Measurements from ENCODE around the gene ADIPOR1. TPM values are rescaled to one million over a fixed set of nuclear protein-coding genes. Genes with fewer than 3 reads are reported as not detected.
"Not testable (repeated sequence)": the region's sequence is repeated elsewhere in the genome, so short reads cannot be mapped to it uniquely, and the experiment has no call there.

ADIPOR1 gene
- total RNA-seq, 2 donors from 2014 or later, result 69.4 to 97.8 TPM

DNA sequence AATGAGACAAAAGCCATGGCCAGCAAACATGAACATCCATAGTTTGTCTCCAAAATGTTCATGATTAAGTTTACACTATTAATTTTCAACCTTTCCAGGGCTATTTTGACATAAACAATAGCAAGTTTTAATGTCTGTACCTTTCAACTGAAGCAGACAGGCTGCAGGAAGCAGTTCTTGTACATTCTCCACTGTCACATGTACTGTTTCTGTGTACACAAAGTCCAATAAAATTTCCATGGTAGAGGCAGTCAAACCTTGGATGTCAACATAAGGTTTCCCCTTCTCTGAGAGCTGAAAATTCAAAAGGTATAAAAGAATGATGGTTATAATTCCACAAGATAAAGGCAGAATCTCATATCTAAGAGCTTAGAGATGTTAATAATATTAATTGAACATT is 38.5 kb downstream of the ADIPOR1 start:
- H3K27ac Mint-ChIP-seq, result no peak overlapping the region
- DNase-seq (ENCODE audit: low spot score in 2 of 2) (no peak), ATAC-seq (no peak)
- no peaks in the 10 kb centered on the region for H3K9me3 Mint-ChIP-seq
- peaks cover 0 to 19% of the 10 kb centered on the region in 2 donors for H3K36me3 Mint-ChIP-seq

DNA sequence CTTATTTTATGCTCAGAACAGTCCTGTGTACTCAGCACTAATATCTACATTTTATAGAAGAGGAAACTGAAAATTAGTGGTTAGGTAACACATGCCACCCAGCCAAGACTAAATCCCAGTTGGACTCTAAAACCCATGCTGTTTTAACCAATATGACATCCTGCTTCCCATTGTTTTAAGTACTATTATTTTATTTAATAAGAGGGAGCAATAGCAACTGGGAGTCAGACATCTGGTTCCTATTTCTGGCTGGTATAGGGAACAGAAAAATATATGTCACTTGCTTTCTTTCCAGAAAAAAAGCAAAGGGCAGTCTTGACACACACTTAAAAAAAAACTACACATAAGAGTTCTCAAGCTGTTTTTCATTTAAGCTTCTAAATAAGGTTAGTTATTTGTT is 43.0 kb downstream of the ADIPOR1 start:
- Mint-ChIP-seq H3K9me3 (no peaks in the 10 kb centered on the region), H3K36me3 (peaks cover 0 to 10% of the 10 kb centered on the region in 2 donors), H3K27ac (no peak overlapping the region)
- ATAC-seq, result no peak
- DNase-seq (ENCODE audit: low spot score in 2 of 2), result no peak

DNA sequence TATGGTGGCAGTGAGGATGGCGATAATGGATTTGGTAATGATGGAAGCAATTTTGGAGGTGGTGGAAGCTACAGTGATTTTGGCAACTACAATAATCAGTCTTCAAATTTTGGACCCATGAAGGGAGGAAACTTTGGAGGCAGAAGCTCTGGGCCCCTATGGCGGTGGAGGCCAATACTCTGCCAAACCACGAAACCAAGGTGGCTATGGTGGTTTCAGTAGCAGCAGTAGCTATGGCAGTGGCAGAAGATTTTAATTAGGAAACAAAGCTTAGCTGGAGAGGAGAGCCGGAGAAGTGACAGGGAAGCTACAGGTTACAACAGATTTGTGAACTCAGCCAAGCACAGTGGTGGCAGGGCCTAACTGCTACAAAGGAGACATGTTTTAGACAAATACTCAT is 45.6 kb downstream of the ADIPOR1 start:
- not testable (repeated sequence) for DNase-seq (ENCODE audit: low spot score in 2 of 2); H3K9me3 Mint-ChIP-seq; ATAC-seq
- H3K27ac Mint-ChIP-seq, result peak overlapping the region; percentile 9 to 11
- H3K36me3 Mint-ChIP-seq, result peaks cover 0 to 10% of the 10 kb centered on the region in 2 donors

- Mint-ChIP-seq H3K27ac (peak overlapping the region in 1 of 2 donors; percentile 4), H3K36me3 (peaks cover 0 to 10% of the 10 kb centered on the region in 2 donors), H3K9me3 (no peaks in the 10 kb centered on the region)
- ATAC-seq (no peak), DNase-seq (ENCODE audit: low spot score in 2 of 2) (no peak)
Observed at GRCh38 chr1:202909494-202909893, 48.6 kb downstream of the ADIPOR1 start.

- ATAC-seq (no peak), DNase-seq (ENCODE audit: low spot score in 2 of 2) (no peak)
- Mint-ChIP-seq H3K27ac (no peak overlapping the region), H3K9me3 (no peaks in the 10 kb centered on the region), H3K36me3 (peaks cover 0 to 8% of the 10 kb centered on the region in 2 donors)
Observed at GRCh38 chr1:202908998-202909397, 49.1 kb downstream of the ADIPOR1 start.

DNA sequence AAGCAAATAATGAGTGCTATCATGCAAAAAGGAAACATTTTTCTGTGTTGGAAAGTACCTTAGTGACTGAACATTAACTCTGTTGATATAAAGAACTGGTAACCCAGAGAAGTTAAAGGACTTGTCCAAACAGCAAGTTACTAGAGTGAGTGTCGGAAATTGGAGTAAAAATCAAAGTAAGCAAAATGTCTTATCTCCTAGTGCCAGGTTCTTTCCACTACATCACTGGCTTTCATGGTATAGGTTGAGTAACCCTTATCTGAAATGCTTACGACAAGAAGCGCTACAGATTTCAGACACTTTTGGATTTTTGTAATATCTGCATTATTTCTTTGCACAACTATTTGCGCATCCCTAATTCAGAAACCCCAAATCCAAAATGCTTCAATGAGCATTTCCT is 52.8 kb downstream of the ADIPOR1 start:
- H3K9me3 Mint-ChIP-seq, result no peaks in the 10 kb centered on the region
- no peaks in the 10 kb centered on the region for H3K36me3 Mint-ChIP-seq
- DNase-seq (ENCODE audit: low spot score in 2 of 2) (no peak), ATAC-seq (no peak)
- no peak overlapping the region for H3K27ac Mint-ChIP-seq

GRCh38 chr1:202903808-202904207 is 54.3 kb downstream of the ADIPOR1 start:
- H3K27ac Mint-ChIP-seq; H3K9me3 Mint-ChIP-seq; DNase-seq (ENCODE audit: low spot score in 2 of 2); H3K36me3 Mint-ChIP-seq; ATAC-seq: not testable (repeated sequence)

- ATAC-seq, result no peak
- Mint-ChIP-seq H3K36me3 (no peaks in the 10 kb centered on the region), H3K9me3 (no peaks in the 10 kb centered on the region), H3K27ac (no peak overlapping the region)
- DNase-seq (ENCODE audit: low spot score in 2 of 2), result no peak
Observed at GRCh38 chr1:202901555-202901954, 56.6 kb downstream of the ADIPOR1 start.

- DNase-seq (ENCODE audit: low spot score in 2 of 2), result no peak
- ATAC-seq, result no peak
- Mint-ChIP-seq H3K36me3 (peaks cover 0 to 17% of the 10 kb centered on the region in 2 donors), H3K27ac (no peak overlapping the region), H3K9me3 (no peaks in the 10 kb centered on the region)
Observed at GRCh38 chr1:202892501-202892900, 65.6 kb downstream of the ADIPOR1 start.

Other genes with a start within 250 kb of the ADIPOR1 start
- not detected for gene SYT2, start 247.9 kb downstream of the ADIPOR1 start, total RNA-seq
- 10 to 100 TPM; 47.8 to 82.2 TPM for gene KDM5B, start 149.9 kb downstream of the ADIPOR1 start, total RNA-seq
- 1 to 10 TPM in 1 of 2 donors, not detected in 1; 3.9 TPM for gene PCAT6, start 147.4 kb downstream of the ADIPOR1 start, total RNA-seq
- 1 to 10 TPM; 8.1 to 8.8 TPM for gene RABIF, start 69.2 kb downstream of the ADIPOR1 start, total RNA-seq
- gene KLHL12, start 31.1 kb downstream of the ADIPOR1 start, total RNA-seq, result 10 to 100 TPM; 31.7 to 36.3 TPM
- 10 to 100 TPM; 15.2 to 26.7 TPM for gene CYB5R1, start 8.9 kb upstream of the ADIPOR1 start, total RNA-seq
- 10 to 100 TPM; 67.5 to 92.0 TPM for gene TMEM183A, start 49.1 kb upstream of the ADIPOR1 start, total RNA-seq
- gene PPFIA4, start 68.2 kb upstream of the ADIPOR1 start, total RNA-seq, result 100 to 1,000 TPM in 1 of 2 donors, 1 to 10 TPM in 1; 1.9 to 112 TPM
- gene MYOG, start 127.7 kb upstream of the ADIPOR1 start, total RNA-seq, result not detected
- not detected for gene ADORA1, start 169.4 kb upstream of the ADIPOR1 start, total RNA-seq
- gene MYBPH, start 217.5 kb upstream of the ADIPOR1 start, total RNA-seq, result not detected
- gene CHI3L1, start 228.4 kb upstream of the ADIPOR1 start, total RNA-seq, result under 1 TPM in 1 of 2 donors, not detected in 1; 0.49 TPM